HG03442 (cell line): ENCODE results near the gene CDK12.
"Not testable (repeated sequence)": the region's sequence is repeated elsewhere in the genome, so short reads cannot be mapped to it uniquely, and the experiment has no call there.

Source experiments
- ATAC-seq: cut with Tn5 transposase; IDR thresholded peaks from one replicate; pipeline ENCODE4 v1.9.1; 2021; ENCODE audit warnings: mild to moderate bottlenecking, moderate library complexity; ENCODE audit not compliant: unreplicated experiment

CDK12 gene

DNA sequence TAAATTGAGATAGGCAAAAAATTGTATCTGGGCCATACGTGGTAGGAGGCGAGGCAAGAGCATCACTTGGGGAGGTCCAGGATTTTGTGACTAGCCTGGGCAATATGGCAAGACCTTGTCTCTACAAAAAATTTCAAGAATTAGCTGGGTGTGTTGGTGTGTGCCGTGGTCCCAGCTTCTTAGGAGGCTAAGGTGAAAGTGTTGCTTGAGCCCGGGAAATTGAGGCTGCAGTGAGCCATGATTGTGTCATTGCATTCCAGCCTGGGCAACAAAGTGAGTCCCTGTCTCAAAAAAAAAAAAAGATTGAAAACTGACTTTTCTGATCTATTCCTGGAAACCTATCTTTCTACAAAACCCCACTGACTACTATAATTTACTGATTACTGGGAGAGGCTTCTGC, 26.7 kb downstream of the CDK12 start:
- no peak for ATAC-seq

DNA sequence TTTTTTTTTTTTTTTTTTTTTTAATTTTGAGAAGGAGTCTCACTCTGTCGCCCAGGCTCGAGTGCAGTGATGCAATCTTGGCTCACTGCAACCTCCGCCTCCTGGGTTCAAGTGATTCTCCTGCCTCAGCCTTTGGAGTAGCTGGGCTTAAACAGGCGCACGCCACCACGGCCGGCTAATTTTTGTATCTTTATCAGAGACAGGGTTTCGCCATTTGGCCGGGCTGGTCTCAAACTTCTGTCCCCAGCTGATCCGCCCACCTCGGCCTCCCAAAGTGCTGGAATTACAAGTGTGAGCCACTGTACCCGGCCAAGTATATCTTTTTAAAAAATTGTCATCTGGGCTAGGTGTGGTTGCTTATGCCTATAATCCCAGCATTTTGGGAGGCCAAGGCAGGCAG, 35.6 kb downstream of the CDK12 start:
- ATAC-seq = not testable (repeated sequence)

DNA sequence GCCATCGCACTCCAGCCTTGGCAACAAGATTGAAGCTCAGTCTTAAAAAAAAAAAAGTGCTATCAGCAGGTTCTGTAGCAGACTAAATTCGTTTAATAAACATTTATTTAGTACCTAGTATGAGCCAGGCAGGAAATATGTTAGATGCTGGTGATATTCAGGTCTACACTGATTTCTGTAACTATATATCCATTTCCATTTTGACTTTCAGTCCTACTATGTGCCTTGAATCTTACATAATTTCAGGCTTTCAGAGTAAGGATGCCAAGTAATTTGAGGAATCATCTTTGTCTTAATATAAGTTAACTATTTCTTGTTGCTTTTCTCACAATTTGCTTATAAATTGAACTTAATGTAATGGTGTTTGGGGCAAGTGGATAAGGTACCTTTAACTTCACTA, 46.2 kb downstream of the CDK12 start:
- ATAC-seq = no peak

DNA sequence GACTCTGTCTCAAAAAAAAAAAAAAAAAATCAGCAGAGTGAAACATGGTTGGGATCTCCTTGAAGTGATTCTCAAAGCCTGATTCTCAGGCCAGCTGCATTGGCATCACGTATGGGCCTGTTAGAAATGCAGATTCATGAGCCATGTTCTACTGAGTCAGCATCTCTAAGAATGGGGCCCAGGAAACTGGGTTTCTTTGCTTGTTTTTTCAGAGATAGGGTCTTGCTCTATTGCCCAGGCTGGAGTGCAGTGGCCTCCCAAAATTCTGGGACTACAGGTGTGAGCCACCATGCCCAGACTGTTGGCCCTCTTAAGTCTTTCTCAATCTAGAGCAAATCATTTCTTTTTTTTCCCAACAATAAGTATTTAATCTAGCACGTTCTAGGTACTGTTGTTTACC, 47.7 kb downstream of the CDK12 start:
- no peak for ATAC-seq

DNA sequence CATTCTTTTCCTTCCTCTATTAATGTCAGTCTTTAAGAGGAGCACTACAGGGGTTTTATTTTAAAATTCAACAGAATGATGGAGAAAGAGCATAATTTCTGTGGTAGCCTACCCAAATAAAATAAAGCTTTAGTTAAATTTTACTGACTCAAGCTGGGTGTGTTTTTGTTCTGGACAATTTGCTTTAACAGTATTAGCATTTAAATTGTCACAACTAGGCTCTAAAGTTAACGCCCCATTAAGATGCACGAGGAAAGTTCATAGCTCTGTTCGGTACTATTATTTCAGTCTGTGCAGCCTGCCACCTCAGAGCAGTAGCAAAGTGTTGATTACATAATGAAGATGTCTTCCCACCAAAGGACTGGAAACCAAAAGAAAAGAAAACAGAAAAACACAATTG, 52.0 kb downstream of the CDK12 start:
- no peak for ATAC-seq

DNA sequence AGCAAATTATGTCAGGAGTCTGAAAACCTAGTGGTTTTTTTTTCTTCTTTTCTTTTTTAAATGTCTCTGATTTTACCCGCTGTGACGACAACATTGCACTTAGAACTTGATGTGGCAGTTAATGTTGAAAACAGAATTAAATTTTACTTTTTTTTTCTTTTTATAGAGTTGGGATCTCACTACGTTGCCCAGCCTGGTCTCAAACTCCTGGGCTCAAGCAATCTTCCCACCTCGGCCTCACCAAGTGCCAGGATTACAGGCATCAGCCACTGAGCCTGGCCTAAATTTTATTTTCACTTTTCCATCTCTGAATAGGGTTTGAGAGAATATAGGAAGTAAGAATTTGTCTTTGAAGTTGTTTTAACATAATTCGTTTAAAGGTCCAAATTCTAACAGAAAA, 52.6 kb downstream of the CDK12 start:
- no peak for ATAC-seq

DNA sequence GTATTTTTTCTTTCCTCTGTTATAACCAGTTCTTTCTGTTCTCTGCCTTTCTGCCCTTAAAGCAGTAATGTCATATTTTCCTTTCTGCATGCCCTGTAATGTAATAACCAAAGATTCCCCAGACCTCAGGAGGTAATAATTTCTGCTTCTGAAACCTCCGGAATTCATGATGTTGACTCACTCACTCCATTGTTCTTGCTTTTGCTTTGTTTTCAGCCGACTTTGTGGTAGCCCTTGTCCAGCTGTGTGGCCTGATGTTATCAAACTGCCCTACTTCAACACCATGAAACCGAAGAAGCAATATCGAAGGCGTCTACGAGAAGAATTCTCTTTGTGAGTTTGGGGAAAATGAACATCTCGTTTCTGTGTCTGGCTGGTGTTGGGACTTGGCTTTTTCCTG, 55.9 kb downstream of the CDK12 start:
- ATAC-seq = no peak

DNA sequence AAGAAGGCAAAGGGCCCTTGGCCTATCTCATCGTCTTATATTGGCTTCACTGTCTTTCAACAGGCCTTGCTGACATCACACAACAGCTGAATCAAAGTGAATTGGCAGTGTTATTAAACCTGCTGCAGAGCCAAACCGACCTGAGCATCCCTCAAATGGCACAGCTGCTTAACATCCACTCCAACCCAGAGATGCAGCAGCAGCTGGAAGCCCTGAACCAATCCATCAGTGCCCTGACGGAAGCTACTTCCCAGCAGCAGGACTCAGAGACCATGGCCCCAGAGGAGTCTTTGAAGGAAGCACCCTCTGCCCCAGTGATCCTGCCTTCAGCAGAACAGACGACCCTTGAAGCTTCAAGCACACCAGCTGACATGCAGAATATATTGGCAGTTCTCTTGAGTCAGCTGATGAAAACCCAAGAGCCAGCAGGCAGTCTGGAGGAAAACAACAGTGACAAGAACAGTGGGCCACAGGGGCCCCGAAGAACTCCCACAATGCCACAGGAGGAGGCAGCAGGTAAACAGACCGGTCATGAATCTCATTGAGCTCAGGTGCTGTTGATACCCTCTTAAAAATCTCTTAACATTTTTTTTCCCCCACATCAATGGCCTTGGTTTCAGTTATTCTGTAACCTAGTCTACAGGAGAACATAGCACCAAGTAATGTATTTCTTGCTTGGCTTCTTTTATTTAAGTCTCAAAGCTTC, 64.7 kb downstream of the CDK12 start:
- ATAC-seq = no peak

DNA sequence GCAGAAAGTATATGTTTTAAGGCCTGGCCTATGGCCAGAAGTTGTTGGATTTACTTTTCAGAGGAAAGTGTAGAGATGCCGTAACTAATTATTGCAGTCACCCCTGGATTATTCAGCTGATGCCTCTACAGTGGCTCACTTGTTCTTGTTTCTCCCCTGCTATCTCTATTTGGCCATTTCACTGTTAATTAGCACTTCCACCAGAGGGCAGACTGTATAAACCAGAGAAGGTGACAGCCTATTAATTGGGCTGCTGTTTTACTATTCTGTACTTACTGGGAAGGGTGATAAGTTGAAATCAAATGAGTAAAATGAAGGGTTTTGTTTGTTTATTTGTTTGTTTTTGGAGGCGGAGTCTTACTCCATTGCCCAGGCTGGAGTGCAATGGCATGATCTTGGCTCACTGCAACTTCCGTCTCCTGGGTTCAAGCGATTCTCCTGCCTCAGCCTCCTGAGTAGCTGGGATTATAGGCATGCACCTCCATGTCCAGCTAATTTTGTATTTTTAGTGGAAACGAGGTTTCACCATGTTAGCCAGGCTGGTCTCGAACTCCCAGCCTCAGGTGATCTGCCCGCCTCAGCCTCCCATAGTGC, 66.0 kb downstream of the CDK12 start:
- ATAC-seq = no peak

DNA sequence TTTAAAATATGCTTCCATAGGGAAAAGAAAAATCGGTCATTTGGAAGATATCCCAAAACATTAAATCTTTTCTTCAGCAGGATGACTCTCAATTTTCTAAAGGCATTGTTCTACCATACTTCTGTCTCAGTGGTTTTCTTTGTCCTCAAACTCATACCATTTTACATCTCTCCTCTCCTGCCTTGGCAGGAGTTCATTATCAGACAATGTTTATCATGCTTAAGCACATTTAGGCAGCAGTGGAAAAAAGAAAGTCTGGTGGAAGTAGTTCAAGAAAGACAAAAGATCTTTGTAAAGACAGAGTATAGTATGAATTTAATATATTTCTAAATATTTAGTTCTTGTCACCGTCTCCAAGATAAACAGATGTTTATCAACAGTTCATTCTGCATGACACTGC, 68.2 kb downstream of the CDK12 start:
- ATAC-seq = no peak

DNA sequence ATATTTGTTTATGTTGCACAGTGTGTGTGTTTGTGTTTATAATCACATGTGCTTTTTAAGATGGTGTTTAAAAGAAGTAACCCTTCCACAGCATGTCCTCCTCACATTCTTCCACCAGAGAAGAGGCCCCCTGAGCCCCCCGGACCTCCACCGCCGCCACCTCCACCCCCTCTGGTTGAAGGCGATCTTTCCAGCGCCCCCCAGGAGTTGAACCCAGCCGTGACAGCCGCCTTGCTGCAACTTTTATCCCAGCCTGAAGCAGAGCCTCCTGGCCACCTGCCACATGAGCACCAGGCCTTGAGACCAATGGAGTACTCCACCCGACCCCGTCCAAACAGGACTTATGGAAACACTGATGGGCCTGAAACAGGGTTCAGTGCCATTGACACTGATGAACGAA, 69.2 kb downstream of the CDK12 start:
- no peak for ATAC-seq

DNA sequence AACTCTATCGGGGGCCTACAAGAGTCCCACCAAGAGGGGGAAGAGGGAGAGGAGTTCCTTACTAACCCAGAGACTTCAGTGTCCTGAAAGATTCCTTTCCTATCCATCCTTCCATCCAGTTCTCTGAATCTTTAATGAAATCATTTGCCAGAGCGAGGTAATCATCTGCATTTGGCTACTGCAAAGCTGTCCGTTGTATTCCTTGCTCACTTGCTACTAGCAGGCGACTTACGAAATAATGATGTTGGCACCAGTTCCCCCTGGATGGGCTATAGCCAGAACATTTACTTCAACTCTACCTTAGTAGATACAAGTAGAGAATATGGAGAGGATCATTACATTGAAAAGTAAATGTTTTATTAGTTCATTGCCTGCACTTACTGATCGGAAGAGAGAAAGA, 70.0 kb downstream of the CDK12 start:
- ATAC-seq = no peak

DNA sequence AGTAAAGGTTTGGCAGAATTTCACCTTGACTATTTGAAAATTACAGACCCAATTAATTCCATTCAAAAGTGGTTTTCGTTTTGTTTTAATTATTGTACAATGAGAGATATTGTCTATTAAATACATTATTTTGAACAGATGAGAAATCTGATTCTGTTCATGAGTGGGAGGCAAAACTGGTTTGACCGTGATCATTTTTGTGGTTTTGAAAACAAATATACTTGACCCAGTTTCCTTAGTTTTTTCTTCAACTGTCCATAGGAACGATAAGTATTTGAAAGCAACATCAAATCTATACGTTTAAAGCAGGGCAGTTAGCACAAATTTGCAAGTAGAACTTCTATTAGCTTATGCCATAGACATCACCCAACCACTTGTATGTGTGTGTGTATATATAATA, 72.6 kb downstream of the CDK12 start:
- ATAC-seq = no peak

DNA sequence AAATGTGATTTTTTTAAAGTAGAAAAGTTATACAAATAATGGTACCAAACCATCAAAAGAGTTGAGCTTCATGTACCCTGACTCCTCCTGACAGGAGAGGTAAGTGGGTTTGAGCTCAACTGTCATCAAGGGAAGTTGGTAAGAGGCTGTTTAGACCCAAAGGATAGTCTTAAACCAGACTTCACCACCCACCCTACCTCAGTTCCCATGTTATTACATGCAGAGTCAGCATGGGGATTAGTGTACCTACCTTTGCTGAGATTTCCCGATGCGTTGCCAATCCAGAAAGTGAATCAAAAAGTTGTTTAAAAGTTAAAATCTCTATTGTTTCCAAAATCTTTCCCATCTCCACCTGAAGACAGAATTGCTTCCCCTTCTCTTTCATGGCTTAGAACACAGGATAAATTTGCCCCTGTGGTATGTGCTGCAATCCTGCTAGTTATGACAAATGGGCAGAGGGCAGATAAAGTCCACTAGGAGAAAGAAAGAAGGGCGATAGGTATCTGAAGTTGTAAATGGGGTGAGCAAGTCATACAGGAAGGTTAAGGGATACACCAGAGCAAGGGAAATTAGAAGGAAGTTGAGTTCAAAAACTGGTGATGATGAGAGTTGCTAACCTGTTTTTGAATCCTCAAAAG, 73.6 kb downstream of the CDK12 start:
- no peak for ATAC-seq

DNA sequence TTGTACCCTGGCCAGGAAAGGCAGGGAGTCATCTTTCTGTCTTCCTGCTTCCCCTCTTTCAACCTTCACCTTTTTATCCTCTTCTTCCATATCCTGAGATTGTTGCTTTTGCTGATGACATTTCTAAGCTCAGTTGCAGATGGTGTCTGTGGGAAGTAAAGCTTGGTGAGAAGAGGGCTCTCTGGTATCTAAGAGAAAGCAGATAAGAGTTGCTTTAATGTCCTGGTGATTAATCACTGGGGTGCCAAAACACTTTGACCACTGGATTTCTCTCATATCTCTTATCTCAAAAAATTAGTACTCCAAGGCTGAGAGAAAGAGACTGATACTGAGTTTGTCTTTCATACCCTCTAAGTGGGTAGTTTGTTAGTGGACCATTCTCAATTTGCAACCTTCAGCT, 75.2 kb downstream of the CDK12 start:
- no peak for ATAC-seq

DNA sequence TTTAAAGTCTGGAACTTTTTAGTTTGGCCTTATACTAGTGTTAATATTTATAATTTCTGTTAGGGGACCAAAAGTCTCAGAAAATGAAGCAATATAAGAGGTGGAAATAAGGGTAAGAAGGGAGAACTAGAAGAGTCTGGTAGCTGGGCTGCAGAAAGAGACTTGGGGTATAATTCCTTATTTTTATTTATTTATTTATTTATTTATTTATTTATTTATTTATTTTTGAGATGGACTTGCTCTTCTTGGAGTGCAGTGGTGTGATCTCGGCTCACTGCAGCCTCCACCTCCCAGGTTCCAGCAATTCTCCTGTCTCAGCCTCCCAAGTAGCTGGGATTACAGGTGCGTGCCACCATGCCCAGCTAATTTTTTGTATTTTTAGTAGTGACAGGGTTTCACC, 76.1 kb downstream of the CDK12 start:
- not testable (repeated sequence) for ATAC-seq

DNA sequence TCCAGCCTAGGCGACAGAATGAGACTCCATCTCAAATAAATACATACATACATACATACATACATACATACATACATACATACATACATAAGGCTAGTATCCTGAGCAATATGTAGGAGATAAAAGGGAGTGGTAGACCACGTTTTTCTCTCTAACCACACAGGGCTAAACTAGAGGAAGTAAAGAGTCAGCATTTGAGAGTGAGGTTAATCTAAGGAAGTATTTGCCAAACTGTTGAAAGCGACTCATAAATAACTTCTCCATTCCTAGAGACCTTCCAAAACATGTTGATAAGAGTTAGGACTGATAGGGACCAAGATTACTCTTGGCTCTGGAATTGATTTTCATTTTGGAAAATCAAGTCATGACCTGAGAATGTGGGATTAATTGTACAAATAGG, 77.6 kb downstream of the CDK12 start:
- ATAC-seq = no peak

DNA sequence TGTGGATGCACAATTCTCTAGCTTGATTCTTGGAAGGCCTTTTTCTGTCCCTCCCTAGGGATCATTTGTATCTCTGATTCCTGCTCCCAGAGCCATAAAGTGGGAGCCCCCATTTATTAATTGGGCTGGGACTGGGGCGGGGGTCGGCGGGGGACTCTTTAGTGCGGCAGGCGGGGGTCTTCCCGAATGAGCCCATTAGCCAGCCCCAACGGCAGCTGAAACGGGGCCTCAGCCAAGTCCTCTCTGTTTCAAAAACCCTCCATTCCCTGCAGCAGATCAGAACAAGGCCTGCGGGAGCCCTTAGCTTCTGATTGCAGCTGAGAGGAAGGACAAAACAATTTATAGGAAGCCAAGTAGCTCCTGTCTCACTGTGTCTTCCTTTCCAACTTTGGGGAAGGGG, 79.3 kb downstream of the CDK12 start:
- no peak for ATAC-seq

DNA sequence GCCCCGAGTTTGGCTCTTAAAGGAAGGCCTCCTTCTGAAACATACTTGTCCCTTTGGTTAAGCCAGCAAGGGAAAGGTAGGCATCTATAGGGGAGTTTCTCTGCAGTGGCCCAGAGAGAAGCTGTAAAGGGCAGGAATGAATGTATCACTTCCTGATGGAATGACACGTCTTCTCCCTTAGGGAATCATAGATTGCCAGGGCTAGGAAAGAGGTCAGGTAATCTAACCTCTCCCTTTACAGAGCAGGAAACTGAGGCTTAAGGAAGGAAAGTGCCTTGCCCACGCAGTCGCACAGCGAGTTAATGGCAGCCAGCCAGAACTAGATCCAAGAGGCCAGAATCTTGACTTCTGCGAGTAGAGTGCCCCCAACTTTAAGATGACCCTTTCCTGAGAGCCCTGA, 80.4 kb downstream of the CDK12 start:
- ATAC-seq = no peak

DNA sequence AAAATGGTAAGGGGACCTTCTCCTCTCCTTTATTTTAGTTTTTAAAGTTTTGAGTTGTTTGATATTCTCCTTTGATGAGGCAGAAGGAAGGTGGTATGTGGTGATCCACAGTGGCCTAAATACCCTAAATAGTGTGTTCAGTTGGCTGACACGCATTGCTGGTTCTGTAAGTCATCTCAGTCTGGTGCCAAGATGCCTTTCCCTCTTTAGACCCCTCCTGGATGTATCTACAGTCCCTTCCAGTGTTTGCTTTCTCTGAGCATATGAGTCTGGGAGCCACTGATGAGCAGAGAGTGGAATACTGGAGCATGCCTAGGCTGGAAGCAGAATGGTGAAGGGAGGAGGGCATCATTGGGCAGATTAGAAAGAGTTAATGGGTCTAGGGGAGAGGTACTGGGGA, 81.9 kb downstream of the CDK12 start:
- no peak for ATAC-seq

DNA sequence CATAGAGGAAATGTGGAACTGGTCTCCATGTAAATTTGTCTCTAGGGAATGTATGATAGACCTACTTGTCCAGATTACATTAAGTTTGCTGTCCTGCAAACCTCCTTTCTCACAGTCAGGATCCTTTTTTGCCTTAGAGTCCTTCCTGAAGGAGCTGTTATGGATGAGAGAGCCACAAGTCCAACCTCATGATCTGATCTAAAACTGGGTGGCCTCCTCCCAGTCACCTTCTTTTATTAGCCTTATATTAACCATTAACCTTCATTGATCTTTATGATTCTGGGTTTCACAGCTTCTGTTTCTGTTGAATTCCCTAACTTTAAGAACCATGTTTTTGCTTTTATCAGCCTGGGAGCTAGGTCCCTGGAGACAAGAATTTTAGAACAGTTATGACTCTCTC, 82.4 kb downstream of the CDK12 start:
- ATAC-seq = no peak

DNA sequence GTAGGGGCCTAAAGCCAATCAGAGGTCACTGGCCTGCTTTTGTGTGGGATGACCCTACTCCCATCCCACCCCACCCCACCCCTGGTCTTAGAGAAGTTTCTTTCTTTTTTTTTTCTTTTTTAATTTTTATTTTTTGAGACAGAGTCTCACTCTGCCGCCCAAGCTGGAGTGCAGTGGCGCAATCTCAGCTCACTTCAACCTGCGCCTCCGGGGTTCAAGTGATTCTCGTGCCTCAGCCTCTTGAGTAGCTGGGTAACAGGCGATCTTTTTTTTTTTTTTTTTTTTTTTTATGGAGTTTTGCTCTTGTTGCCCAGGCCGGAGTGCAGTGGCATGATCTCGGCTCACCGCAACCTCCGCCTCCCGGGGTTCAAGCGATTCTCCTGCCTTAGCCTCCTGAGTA, 83.1 kb downstream of the CDK12 start:
- not testable (repeated sequence) for ATAC-seq
